Measurements from ENCODE around the gene KREMEN2.

- TF ChIP-seq, protein P1, sequence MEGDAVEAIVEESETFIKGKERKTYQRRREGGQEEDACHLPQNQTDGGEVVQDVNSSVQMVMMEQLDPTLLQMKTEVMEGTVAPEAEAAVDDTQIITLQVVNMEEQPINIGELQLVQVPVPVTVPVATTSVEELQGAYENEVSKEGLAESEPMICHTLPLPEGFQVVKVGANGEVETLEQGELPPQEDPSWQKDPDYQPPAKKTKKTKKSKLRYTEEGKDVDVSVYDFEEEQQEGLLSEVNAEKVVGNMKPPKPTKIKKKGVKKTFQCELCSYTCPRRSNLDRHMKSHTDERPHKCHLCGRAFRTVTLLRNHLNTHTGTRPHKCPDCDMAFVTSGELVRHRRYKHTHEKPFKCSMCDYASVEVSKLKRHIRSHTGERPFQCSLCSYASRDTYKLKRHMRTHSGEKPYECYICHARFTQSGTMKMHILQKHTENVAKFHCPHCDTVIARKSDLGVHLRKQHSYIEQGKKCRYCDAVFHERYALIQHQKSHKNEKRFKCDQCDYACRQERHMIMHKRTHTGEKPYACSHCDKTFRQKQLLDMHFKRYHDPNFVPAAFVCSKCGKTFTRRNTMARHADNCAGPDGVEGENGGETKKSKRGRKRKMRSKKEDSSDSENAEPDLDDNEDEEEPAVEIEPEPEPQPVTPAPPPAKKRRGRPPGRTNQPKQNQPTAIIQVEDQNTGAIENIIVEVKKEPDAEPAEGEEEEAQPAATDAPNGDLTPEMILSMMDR (IDR thresholded peaks at IDR 0.05): no peak
- no peak for TF ChIP-seq REST (IDR thresholded peaks at IDR 0.05)
- no peak for TF ChIP-seq RAD21 (conservative IDR thresholded peaks at IDR 0.05 in 1 of 2, IDR thresholded peaks at IDR 0.05 in 1 of 2)
- TF ChIP-seq POLR2A (IDR thresholded peaks at IDR 0.05; ENCODE audit: low read length): no peak
Observed at GRCh38 chr16:2934450-2934849, 29.6 kb upstream of the KREMEN2 start.
